Measurements from ENCODE around the gene CINP. TPM values are rescaled to one million over a fixed set of nuclear protein-coding genes. Genes with fewer than 3 reads are reported as not detected.

The CINP gene
- total and polyA plus RNA-seq, 2 donors from 2014 or later: 32.1 to 49.3 TPM

GRCh38 chr14:102392506-102392905 is 29.8 kb upstream of the CINP start:
- Histone ChIP-seq H3K27ac (ENCODE audit: low read depth in 2 of 2, low read length in 2 of 2) (no peak overlapping the region), H3K4me3 (ENCODE audit: low read length in 3 of 3) (no peak overlapping the region), H3K27me3 (ENCODE audit: control insufficient read depth, insufficient read depth, low read length) (no peaks in the 10 kb centered on the region), H3K9me3 (ENCODE audit: control insufficient read depth in 2 of 3, insufficient read depth in 1 of 3, low read length in 3 of 3) (no peaks in the 10 kb centered on the region), H3K36me3 (ENCODE audit: control insufficient read depth in 2 of 3, insufficient read depth in 3 of 3, low read length in 3 of 3) (peaks cover 0 to 2% (median 0%) of the 10 kb centered on the region in 3 donors), H3K9ac (ENCODE audit: low read length in 3 of 3) (no peak overlapping the region), H3K4me1 (ENCODE audit: control insufficient read depth in 2 of 3, insufficient read depth in 2 of 3, low read depth in 1 of 3, low read length in 3 of 3) (no peaks in the 10 kb centered on the region)
- FAIRE-seq (no peak), DNase-seq (no peak)
- TF ChIP-seq, protein P1, sequence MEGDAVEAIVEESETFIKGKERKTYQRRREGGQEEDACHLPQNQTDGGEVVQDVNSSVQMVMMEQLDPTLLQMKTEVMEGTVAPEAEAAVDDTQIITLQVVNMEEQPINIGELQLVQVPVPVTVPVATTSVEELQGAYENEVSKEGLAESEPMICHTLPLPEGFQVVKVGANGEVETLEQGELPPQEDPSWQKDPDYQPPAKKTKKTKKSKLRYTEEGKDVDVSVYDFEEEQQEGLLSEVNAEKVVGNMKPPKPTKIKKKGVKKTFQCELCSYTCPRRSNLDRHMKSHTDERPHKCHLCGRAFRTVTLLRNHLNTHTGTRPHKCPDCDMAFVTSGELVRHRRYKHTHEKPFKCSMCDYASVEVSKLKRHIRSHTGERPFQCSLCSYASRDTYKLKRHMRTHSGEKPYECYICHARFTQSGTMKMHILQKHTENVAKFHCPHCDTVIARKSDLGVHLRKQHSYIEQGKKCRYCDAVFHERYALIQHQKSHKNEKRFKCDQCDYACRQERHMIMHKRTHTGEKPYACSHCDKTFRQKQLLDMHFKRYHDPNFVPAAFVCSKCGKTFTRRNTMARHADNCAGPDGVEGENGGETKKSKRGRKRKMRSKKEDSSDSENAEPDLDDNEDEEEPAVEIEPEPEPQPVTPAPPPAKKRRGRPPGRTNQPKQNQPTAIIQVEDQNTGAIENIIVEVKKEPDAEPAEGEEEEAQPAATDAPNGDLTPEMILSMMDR (IDR thresholded peaks at IDR 0.05; ENCODE audit: borderline replicate concordance, extremely low read depth, insufficient read depth): no peak
- intact Hi-C loops (cut with DNase I): no loop called here

DNA sequence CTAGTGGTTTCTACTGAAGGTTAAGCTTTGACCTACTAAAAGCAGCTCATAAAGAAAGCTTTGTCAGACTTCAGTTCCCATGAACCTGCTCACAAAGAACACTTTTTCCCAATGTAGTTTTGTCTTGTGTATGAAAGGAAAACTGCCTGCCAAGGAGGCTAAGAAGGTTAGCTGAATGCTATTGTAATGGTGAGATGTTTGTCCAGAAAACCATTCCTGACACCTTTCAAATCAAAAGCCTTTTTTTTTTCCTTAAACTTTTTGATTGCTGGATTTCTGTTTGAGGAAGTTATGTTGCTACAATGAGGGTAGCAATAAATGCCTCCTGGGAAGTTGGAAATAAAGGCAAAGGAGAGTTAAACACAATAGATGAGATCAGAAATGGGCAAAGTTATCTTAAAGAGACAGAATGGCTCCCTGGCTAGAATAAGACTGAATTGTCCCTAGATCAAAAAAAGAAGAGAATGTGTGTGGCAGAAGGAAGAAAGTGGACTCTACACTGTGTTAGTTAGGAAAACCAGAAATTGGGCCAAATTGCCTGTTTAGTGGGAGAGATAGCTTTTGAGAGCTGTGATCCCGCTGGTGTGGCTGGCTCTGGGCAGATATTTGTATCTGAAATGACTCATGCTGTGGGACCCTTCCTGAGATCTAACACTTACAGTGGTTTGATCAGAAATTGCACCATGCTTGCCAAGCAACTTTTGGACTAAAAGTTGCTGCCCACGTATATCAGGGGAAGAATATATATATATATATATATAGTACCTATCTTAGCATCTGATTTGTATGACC is 27.6 kb upstream of the CINP start:
- DNase-seq (no peak), FAIRE-seq (no peak)
- Histone ChIP-seq H3K27me3 (ENCODE audit: control insufficient read depth, insufficient read depth, low read length) (no peaks in the 10 kb centered on the region), H3K9ac (ENCODE audit: low read length in 3 of 3) (no peak overlapping the region), H3K4me3 (ENCODE audit: low read length in 3 of 3) (no peak overlapping the region), H3K36me3 (ENCODE audit: control insufficient read depth in 2 of 3, insufficient read depth in 3 of 3, low read length in 3 of 3) (peaks cover 1 to 2% (median 1%) of the 10 kb centered on the region in 3 donors), H3K9me3 (ENCODE audit: control insufficient read depth in 2 of 3, insufficient read depth in 1 of 3, low read length in 3 of 3) (no peaks in the 10 kb centered on the region), H3K27ac (ENCODE audit: low read depth in 2 of 2, low read length in 2 of 2) (no peak overlapping the region), H3K4me1 (ENCODE audit: control insufficient read depth in 2 of 3, insufficient read depth in 2 of 3, low read depth in 1 of 3, low read length in 3 of 3) (no peaks in the 10 kb centered on the region)
- intact Hi-C loops (cut with DNase I): no loop called here
- TF ChIP-seq, protein P1 (IDR thresholded peaks at IDR 0.05; ENCODE audit: borderline replicate concordance, extremely low read depth, insufficient read depth): no peak

GRCh38 chr14:102389246-102389645 is 26.6 kb upstream of the CINP start:
- H3K4me1 ChIP-seq (ENCODE audit: control insufficient read depth in 2 of 3, insufficient read depth in 2 of 3, low read depth in 1 of 3, low read length in 3 of 3): no peaks in the 10 kb centered on the region
- DNase-seq (no peak), FAIRE-seq (no peak)
- intact Hi-C loops (cut with DNase I): no loop called here
- TF ChIP-seq, protein P1 (IDR thresholded peaks at IDR 0.05; ENCODE audit: borderline replicate concordance, extremely low read depth, insufficient read depth): no peak
- H3K36me3 ChIP-seq (ENCODE audit: control insufficient read depth in 2 of 3, insufficient read depth in 3 of 3, low read length in 3 of 3): peaks cover 2 to 3% (median 2%) of the 10 kb centered on the region in 3 donors
- no peaks in the 10 kb centered on the region for H3K9me3 ChIP-seq (ENCODE audit: control insufficient read depth in 2 of 3, insufficient read depth in 1 of 3, low read length in 3 of 3)
- no peak overlapping the region for H3K4me3 ChIP-seq (ENCODE audit: low read length in 3 of 3)
- H3K9ac ChIP-seq (ENCODE audit: low read length in 3 of 3): no peak overlapping the region
- no peaks in the 10 kb centered on the region for H3K27me3 ChIP-seq (ENCODE audit: control insufficient read depth, insufficient read depth, low read length)
- H3K27ac ChIP-seq (ENCODE audit: low read depth in 2 of 2, low read length in 2 of 2): no peak overlapping the region
